SU-DHL-6 (cell line): ENCODE data around the gene ITGA2B.
"Not testable (repeated sequence)": the region's sequence is repeated elsewhere in the genome, so short reads cannot be mapped to it uniquely, and the experiment has no call there.

Experiments
- EZH2phosphoT487 ChIP-seq: fragments of 200-600 bp; sonication (generic), shearing (Covaris generic); conservative IDR thresholded peaks from 2 replicates; pipeline ENCODE4 v1.6.1; 2018; ENCODE audit warnings: mild to moderate bottlenecking, antibody characterized with exemption, low read length, moderate library complexity, mixed read lengths
- TF ChIP-seq, protein P1 (sequence below): fragments of 200-600 bp; sonication (generic); IDR thresholded peaks from one replicate; pipeline ENCODE4 v1.5.1; 2017; ENCODE audit warnings: antibody characterized with exemption, mild to moderate bottlenecking, low read length, moderate library complexity; ENCODE audit not compliant: insufficient read depth, poor library complexity, severe bottlenecking

DNA sequence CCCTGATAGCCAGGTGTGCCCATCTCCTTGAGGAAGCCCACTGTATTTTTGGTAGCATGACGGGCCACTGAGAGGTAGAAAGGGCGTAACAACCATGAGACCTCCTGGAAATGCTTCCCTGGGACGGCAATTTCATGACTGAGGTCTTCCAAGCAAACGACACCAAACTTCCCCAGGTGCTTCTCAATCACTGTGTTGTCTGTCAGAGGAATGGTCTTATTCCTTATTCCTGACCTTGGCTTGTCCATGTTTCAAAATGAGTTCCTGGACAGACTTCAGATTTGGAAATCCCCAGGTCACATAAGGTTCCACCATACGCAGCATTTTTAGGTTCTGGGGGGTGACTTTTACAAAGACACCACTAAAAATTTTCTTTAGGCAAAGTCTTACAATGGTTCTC, 24.4 kb downstream of the ITGA2B start:
- TF ChIP-seq, protein P1, sequence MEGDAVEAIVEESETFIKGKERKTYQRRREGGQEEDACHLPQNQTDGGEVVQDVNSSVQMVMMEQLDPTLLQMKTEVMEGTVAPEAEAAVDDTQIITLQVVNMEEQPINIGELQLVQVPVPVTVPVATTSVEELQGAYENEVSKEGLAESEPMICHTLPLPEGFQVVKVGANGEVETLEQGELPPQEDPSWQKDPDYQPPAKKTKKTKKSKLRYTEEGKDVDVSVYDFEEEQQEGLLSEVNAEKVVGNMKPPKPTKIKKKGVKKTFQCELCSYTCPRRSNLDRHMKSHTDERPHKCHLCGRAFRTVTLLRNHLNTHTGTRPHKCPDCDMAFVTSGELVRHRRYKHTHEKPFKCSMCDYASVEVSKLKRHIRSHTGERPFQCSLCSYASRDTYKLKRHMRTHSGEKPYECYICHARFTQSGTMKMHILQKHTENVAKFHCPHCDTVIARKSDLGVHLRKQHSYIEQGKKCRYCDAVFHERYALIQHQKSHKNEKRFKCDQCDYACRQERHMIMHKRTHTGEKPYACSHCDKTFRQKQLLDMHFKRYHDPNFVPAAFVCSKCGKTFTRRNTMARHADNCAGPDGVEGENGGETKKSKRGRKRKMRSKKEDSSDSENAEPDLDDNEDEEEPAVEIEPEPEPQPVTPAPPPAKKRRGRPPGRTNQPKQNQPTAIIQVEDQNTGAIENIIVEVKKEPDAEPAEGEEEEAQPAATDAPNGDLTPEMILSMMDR = not testable (repeated sequence)
- not testable (repeated sequence) for TF ChIP-seq EZH2phosphoT487
